Adipose tissue (tissue), 3 donors: ENCODE data around the gene AMBP. TPM values are rescaled to one million over a fixed set of nuclear protein-coding genes. Genes with fewer than 3 reads are reported as not detected.

ENCODE experiments used
- H3K27ac ChIP-seq: one replicate; pipeline ENCODE4 v1.5.1; 2013; ENCODE audit warnings: low read depth, low read length
- WGBS, 3 donors: extraction: QIAGEN DNeasy Blood & Tissue Kit; methylation state at CpG; one replicate each; pipeline ENCODE4 v1.1.7; 2013; 5-methylcytosine and 5-hydroxymethylcytosine counted together
- polyA plus RNA-seq, 3 donors: library from polyadenylated mRNA; stranded (reverse); fragments of 200-250 nt; gene quantifications; one replicate each; pipeline ENCODE4 v1.2.3, GENCODE V29; 2013
- donor health status: healthy with polysubstance abuse.
- donor health status: Bipolar disorder and iron deficiency.
- donor health status: healthy.

AMBP gene
- polyA plus RNA-seq, 3 donors = 0.16 to 57.3 TPM; not detected in 1

- no peak overlapping the region for H3K27ac ChIP-seq
- 25 to 52% (median 50%) methylated on average over 10 of the region's 10 CpGs for WGBS, 3 donors
Observed at GRCh38 chr9:114082017-114082762, 4.1 kb upstream of the AMBP start.

DNA sequence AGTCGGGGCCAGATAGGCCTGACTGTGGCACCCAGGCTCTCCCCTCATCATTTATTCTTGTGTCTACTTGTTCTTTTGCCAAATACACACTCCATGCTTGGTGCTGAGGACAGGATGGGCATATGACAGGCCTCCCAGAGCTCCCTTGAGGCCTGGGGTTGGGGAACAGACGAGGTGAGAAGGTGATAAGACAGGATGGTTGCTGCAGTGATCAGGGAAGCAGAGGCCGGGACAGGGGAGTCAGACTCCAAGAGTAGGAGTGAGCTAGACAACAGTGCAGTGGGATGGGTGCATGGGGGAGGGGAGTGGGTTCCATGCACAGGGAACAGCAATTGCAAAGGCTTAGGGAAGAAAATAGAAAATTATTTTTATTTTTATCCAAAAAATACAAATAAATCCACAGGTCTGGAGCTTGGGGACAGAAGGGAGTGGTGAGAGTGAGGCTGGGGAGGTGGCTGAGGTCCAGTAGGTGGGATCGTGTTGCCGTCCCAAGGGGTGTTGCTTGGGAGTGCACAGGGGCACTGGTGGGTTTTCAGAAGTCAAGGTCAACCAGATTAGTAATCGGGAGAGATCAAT is 3.4 kb upstream of the AMBP start:
- H3K27ac ChIP-seq = no peak overlapping the region
- WGBS, 3 donors = 28 to 87% (median 79%) methylated on average over 6 of the region's 6 CpGs

GRCh38 chr9:114080773-114081440 is 2.8 kb upstream of the AMBP start:
- no peak overlapping the region for H3K27ac ChIP-seq

GRCh38 chr9:114080195-114080772 is 2.2 kb upstream of the AMBP start:
- H3K27ac ChIP-seq = no peak overlapping the region
- WGBS, 3 donors = 73 to 91% (median 87%) methylated on average over 5 of the region's 5 CpGs

More at GRCh38 chr9:114080773-114081440, 2.8 kb upstream of the AMBP start:
- 29 to 92% (median 90%) methylated on average over 7 of the region's 7 CpGs for WGBS, 3 donors

DNA sequence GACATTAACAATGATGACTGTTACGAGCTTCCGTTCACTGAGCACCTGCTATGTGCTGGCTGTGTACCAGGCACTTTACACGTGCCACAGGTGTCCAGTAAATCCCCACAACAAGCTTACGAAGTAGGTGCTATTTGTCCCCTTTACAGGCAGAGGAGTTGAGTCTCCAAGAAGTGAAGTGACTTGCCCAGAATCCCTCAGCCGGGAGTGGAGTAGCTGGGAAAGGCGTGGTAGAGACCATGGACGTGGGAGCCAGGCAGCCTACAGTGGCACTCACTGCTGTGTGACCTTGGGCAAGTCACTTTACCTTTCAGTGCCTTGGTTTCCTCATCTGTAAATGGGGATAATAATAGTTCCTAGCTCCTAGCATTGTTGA is 669 bp upstream of the AMBP start:
- H3K27ac ChIP-seq = no peak overlapping the region
- WGBS, 3 donors = 58 to 80% (median 77%) methylated on average over 7 of the region's 7 CpGs

- 58 to 77% (median 63%) methylated on average over 7 of the region's 7 CpGs for WGBS, 3 donors
- no peak overlapping the region for H3K27ac ChIP-seq
Observed at GRCh38 chr9:114077162-114077837, 800 bp downstream of the AMBP start.

DNA sequence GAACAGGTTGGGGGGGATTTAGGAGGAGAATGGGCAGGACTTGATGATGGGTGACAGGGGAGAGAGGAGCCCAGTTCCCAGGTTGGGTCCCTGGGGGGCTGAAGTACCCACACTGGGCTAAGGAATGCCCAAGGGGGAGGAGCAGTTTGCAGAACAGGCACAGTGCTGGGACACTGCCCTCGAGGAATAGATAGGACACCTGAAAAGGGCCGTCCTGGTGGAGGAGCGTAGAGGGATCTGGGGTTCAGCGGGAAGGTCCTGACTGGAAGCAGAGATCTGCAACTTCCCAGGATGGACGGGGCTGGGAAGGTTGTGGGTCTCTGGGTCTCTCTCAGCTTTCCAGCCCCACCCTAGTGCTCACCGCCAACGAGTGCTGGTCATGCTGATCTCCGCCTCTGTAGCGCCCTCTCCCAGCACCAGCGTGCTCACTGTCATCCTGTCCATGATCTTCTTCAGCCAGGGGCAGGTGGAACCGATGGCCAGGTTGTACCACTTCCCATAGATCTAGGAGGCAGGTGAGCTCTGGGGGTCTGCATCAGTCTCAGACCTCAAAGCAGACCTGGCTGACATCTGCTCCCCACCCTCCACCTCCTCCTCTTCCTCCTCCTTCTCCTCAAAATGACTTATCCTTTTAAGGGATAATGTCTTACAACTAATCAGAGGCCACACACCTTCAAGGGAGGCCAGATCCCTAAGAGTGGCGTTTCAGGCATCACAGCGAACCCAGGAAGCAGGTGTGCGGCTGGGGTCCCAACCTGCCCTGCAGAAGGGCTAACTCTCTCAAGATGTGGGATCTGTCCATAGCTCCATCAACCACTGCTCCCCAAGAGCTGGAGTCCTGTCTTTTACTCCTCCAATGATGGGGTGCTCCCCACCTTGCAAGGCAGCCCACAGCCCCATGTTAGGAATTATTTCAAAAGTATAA is 1.6 kb downstream of the AMBP start:
- WGBS, 3 donors = 67 to 94% (median 77%) methylated on average over 14 of the region's 14 CpGs
- H3K27ac ChIP-seq = no peak overlapping the region

GRCh38 chr9:114075602-114076001 is 2.5 kb downstream of the AMBP start:
- no peak overlapping the region for H3K27ac ChIP-seq
- 70 to 89% (median 73%) methylated on average over 4 of the region's 4 CpGs for WGBS, 3 donors

DNA sequence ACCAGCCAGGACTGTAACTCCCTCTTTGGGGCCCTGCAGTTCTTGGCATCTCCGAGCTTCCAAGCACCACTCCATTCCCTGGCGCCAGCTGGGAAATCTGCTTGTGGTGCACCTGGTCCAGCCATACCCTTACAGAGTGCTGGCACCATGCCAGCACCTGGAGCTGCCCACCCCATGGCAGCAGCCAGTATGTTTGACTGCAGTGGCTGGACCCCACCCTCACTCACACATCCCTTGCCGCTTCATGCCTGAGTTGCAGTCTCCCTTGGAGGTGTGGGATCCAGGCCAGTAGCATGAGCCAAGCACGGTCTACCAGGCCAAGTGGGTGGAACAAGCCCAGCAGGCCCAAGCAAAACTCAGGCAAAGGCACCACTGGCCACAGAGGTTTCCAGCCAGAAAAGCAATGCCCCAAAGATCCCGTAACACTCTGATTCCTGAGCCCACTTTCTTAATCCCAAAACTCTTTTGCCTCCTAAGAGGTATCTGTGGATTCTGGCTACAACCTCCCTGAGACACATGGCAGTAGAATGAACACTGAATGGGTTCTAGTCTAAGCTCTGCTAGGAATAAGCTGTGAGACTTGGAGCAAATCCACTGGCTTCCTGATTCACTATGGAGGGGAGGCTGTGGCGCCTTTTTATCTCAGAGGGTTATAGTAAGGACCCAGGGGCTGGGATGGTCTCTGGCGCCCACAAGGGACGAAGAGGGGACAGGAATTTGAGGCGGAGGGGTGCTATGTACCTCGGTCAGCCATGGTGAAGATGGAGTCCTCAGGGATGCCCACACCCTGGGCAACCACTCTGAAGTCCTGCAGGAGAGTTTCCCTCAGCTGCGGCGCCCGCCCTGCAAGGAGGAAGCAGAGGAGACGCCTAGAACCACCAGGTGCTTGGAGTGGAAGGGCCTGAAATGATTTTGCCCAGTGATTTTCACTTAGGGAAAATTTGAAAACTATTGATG is 5.6 kb downstream of the AMBP start:
- WGBS, 3 donors = 63 to 71% (median 67%) methylated on average over 14 of the region's 14 CpGs
- H3K27ac ChIP-seq = no peak overlapping the region

GRCh38 chr9:114071197-114071795 is 6.8 kb downstream of the AMBP start:
- 79 to 91% (median 86%) methylated on average over 6 to 7 of the region's 7 CpGs for WGBS, 3 donors
- no peak overlapping the region for H3K27ac ChIP-seq

- H3K27ac ChIP-seq = no peak overlapping the region
- WGBS, 3 donors = 90 to 96% (median 92%) methylated on average over 17 of the region's 17 CpGs
Observed at GRCh38 chr9:114070188-114071103, 7.7 kb downstream of the AMBP start.

DNA sequence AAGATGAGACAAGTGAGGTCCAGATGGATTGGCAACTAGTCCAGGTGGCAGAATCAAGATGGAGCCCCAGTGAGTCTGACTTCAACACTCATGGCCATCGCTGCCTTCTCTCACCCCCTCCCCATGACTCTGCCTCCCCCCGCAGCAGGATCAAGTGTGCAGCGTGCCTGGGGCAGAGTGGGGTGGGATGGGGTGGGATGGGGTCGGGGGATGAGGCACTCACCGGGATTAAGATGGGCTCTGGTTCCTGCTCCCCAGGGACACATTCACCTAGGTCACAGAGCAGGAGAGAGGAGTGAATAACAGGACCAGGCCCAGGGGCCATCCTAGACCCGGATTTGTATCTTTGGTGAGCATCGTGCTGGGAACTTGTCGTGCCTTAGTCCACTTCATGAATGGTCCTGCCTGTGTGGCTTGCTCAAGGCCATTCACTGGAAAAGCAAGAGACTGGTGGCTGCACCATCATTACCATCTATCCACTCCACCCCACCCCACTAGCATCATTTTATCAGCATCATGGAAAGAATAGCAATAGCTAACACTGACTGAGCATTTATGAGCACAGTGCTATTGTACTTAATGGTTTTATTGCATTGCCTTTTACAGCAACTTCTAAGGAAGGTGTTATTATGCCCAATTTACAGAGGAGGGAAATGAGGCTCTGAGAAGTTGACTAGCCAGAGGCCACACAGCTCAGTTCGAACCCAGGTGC is 8.5 kb downstream of the AMBP start:
- no peak overlapping the region for H3K27ac ChIP-seq
- WGBS, 3 donors = 87 to 92% (median 90%) methylated on average over 9 of the region's 9 CpGs

DNA sequence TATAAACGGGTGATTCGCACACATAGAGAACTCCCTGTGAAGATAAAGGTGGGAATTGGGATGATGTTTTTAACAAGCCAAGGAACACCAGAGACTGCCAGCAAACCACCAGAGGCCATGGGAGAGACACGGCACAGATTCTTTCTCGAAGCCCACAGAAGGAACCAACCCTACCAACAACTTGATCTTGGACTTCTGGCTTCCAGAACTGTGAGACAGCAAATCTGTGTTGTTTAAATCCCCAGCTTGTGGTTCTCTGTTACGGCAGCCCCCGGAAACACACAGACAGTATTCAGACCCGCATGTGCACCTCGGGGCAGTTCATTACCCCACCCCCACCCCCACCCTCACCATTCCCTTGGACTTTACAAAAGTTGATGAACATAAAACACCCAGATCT is 12.8 kb downstream of the AMBP start:
- H3K27ac ChIP-seq = no peak overlapping the region
- WGBS, 3 donors = 87 to 92% (median 90%) methylated on average over 8 of the region's 8 CpGs

DNA sequence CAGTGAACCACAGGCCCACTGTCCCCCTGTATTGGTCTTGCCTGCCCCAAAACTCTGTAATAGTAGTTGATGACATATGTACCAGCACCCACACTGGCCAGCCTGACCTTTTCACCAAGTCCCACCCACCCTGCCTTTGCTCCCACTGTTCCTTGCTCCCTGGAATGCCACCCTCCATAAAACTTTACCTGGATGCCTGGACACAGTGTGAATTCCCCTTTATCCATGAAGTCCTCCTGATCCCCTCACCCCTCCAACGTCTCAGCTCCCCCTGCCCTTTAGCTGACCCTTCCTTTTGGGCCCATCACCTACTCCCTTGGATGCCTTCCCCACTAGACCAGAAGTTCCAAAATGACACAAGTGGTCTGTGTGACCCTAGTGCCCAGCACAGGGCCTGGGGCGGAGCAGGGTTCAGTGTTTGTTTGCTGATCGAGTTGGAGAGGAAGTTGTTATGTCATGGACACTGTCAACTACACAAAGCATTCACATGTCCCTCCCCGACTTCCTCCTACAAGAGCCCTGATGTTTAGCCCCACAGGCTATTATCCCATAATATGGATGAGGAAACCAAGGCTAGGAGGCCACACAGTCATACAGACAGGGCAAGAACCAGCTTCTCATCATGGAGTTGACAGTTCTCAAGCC is 16.1 kb downstream of the AMBP start:
- WGBS, 3 donors = 59 to 83% (median 62%) methylated on average over 4 of the region's 4 CpGs

More for the DNA sequence above, 16.1 kb downstream of the AMBP start:
- no peak overlapping the region for H3K27ac ChIP-seq
